Measurements from ENCODE around the gene GNAI2. TPM values are rescaled to one million over a fixed set of nuclear protein-coding genes. Genes with fewer than 3 reads are reported as not detected.

Gene GNAI2
- total RNA-seq: 597 and 651 TPM in 2 replicates

DNA sequence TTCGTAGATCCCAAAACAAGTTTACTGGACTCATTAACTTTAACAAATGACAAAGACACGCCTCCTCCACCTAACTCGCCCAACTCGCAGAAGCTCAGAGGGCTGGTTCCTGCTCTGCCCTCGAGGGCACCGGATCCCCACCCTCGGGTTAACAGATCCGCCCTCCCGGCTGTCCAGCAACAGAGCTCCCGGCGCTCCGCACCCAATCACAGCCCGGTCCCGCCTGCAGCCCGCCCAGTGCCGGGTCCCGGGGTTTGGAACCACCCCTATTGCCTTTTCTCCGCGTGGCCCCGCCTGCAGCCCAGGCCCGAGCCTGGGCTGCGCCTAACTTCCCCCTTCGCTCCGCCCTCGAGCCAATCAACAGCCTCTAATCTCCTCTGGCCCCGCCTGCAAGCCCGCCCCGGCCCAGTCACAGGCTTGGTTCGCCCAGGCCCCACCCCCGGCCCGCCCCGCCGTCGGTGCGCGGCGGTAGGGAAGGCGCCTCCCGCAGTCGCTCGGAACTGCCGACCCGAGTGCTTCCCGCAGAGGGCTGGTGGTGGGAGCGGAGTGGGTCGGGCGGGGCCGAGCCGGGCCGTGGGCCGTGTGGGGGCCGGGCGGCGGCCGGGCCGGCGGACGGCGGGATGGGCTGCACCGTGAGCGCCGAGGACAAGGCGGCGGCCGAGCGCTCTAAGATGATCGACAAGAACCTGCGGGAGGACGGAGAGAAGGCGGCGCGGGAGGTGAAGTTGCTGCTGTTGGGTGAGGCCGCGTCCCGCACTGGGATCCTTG is at the start of gene GNAI2:
GNAI2 (plus strand) TSS at position 489 of the 768 bp plus-strand sequence; CDS start at position 621, 132 bp downstream.
- DNase-seq (ENCODE audit: low read depth, low spot score): peak; percentile 94

DNA sequence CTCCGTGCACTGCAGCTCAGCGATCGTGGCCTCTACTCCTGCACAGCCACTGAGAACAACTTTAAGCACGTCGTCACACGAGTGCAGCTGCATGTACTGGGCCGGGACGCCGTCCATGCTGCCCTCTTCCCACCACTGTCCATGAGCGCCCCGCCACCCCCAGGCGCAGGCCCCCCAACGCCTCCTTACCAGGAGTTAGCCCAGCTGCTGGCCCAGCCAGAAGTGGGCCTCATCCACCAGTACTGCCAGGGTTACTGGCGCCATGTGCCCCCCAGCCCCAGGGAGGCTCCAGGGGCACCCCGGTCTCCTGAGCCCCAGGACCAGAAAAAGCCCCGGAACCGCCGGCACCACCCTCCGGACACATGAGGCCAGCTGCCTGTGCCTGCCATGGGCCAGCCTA is 48.3 kb upstream of the GNAI2 start:
- no peak for DNase-seq (ENCODE audit: low read depth, low spot score)

- peak; percentile 57 for DNase-seq (ENCODE audit: low read depth, low spot score)
These were observed 46.7 kb upstream of the GNAI2 start for GRCh38 chr3:50189274-50189673.

DNA sequence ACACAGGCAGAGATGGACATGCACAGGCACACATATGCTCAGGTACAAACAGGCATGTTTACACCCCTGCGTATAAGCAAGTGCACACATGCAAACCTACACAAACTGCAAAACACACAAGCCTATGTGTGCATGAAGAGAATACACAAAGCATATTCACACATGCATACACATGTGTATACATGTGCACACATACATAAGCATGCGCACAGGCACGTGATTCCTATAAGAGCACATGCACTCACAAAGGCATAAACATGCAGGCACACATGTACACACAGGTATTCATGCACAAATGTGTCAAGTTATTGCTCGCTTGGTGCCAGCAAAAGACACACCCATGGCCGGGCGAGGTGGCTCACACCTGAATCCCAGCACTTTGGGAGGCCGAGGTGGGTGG is 46.0 kb upstream of the GNAI2 start:
- DNase-seq (ENCODE audit: low read depth, low spot score): no peak

DNA sequence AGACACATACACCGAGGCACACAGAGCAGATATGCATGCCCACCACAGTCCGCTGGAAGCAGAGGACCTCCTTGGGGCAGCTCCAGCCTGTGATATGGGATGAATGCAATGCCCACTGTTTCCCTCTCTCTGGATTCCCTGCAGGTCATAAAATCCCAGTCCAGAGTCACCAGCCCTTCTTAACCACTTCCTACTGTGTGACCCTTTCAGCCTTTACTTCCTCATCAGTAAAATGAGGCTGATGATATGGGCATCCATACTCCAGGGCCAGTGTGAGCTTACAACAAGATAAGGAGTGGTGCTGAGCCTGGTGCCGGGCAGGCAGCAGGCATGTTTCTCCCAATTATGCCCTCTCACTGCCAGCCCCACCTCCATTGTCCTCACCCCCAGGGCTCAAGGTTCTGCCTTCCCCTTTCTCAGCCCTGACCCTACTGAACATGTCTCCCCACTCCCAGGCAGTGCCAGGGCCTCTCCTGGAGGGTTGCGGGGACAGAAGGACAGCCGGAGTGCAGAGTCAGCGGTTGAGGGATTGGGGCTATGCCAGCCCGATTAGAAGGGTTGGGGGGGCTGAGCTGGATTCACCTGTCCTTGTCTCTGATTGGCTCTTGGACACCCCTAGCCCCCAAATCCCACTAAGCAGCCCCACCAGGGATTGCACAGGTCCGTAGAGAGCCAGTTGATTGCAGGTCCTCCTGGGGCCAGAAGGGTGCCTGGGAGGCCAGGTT is 44.9 kb upstream of the GNAI2 start, which contains the start of gene GNAT1:
GNAT1 (plus strand) TSS at position 675 of the 725 bp plus-strand sequence. CDS start 116 bp downstream, outside the sequence.
- DNase-seq (ENCODE audit: low read depth, low spot score): no peak

- no peak for DNase-seq (ENCODE audit: low read depth, low spot score)
These were observed 43.9 kb upstream of the GNAI2 start for GRCh38 chr3:50192124-50192523.

DNA sequence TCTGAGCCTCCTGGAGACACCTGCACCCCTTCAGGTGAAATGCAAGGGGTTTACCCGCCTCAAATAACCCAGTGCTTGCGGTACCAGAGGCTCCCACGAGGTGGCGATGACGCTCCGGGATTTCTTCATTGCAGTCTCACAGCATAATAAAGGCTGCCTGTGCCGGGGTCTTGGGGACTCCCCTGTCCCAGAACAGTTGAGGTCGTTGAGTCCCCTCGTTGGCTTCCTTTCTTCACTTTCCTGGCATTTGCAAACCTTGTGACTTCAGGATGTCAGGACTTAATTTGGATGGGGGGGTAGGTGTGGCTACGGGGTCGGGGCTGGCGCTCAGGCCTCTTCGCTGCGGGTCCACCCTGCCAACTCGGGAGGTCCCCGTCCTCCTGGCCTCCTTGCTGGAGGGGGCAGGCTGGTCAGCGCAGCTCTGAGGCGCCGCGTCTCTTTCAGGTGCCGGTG is 43.3 kb upstream of the GNAI2 start:
- DNase-seq (ENCODE audit: low read depth, low spot score): no peak

- DNase-seq (ENCODE audit: low read depth, low spot score): no peak
These were observed 42.7 kb upstream of the GNAI2 start for GRCh38 chr3:50193286-50193685.

GRCh38 chr3:50193746-50194127 is 42.3 kb upstream of the GNAI2 start:
- DNase-seq (ENCODE audit: low read depth, low spot score): no peak

DNA sequence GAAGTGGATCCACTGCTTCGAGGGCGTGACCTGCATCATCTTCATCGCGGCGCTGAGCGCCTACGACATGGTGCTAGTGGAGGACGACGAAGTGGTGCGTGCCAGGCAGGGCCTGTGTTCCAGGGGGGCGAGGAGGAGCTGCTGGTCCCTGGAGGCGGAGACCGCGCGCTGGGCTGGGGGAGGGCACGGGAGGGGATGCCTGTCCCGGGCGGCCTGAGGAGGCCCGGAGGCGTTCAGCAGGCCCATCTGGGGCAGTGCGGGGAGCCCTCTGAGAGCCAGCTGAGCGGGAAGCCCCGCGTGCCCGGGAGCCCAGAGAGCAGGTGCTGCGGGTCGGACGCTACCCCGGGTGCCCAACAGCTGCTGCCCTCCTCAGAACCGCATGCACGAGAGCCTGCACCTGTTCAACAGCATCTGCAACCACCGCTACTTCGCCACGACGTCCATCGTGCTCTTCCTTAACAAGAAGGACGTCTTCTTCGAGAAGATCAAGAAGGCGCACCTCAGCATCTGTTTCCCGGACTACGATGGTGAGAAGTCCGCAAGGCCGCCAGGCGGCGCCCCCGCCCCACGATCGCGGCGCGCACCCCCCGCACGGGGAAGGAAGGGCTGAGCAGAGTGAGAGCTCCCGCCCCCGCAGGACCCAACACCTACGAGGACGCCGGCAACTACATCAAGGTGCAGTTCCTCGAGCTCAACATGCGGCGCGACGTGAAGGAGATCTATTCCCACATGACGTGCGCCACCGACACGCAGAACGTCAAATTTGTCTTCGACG is 41.7 kb upstream of the GNAI2 start:
- DNase-seq (ENCODE audit: low read depth, low spot score): no peak

- no peak for DNase-seq (ENCODE audit: low read depth, low spot score)
These were observed 41.0 kb upstream of the GNAI2 start for GRCh38 chr3:50194903-50195500.

GRCh38 chr3:50195501-50196252 is 40.3 kb upstream of the GNAI2 start:
- no peak for DNase-seq (ENCODE audit: low read depth, low spot score)

GRCh38 chr3:50196253-50196801 is 39.7 kb upstream of the GNAI2 start:
- no peak for DNase-seq (ENCODE audit: low read depth, low spot score)

DNA sequence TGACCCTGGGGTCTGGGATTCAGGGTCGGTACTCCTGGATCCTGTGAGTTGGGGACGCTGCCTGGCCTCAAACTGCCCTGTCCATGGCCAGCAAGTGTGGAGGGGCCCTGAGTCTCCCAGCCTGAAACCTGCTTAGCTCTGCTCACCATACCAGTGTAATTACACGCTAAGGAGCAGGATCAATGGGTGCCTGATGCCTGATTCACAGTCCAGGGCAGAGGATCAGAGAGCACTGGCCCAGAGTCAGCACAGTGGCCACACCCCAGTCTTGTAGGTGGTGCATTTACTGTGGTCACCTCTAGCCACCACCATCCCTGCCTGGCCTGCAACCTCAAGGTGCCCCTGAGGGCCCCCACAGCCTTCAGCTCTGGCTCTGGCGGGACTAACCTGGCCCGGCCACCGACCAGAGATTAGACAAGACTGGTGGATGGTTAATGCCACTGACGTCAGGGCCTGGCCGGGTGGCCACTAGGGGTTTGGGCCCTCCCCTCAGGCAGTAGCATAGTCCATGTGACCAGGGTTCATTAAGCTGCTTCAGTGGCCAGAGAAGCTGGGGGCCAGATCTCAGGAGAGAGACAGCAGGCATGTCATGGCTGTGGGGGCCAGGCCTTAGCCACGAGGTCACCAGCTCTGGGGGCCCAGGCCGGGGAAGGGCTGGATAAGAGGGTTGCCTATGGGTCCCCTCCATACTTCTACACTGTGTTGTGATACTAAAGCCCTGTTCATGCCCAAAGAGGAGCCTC is 34.3 kb upstream of the GNAI2 start:
- DNase-seq (ENCODE audit: low read depth, low spot score): no peak

- no peak for DNase-seq (ENCODE audit: low read depth, low spot score)
These were observed 33.5 kb upstream of the GNAI2 start for GRCh38 chr3:50202353-50203112.

DNA sequence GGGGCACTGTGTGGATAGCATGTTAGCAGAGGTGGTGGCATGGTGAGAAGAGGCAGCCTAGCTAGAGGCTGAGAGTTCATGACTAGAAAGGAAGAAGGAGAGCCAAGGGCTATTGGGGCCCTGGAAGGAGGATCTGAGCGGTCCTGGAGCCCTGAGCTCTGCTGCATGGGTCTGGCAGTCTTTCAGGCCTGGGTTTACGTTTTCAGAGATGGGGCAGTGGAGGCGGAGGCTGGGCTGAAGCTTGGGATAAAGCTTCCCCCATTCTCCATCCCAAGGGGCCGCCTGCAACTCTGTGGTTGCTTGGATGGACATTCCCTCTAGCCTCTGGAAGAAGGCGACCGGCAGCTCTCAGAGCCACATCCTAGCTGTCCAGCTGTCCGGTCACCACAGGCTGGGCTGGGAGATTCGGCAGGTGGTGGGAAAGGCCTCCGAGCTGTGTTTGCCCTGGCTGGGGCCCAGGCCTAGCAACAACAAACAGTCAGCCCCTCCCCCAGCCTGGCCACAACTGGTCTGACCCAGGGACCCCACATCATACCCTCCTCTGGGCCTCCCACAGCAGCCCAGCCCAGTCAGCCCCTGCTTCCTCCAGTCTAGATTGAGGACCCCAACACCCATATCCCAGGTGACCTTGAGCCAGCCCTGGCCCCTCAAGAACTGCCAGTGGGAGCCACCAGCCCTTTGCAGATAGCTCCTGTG is 32.7 kb upstream of the GNAI2 start:
- DNase-seq (ENCODE audit: low read depth, low spot score): no peak

DNA sequence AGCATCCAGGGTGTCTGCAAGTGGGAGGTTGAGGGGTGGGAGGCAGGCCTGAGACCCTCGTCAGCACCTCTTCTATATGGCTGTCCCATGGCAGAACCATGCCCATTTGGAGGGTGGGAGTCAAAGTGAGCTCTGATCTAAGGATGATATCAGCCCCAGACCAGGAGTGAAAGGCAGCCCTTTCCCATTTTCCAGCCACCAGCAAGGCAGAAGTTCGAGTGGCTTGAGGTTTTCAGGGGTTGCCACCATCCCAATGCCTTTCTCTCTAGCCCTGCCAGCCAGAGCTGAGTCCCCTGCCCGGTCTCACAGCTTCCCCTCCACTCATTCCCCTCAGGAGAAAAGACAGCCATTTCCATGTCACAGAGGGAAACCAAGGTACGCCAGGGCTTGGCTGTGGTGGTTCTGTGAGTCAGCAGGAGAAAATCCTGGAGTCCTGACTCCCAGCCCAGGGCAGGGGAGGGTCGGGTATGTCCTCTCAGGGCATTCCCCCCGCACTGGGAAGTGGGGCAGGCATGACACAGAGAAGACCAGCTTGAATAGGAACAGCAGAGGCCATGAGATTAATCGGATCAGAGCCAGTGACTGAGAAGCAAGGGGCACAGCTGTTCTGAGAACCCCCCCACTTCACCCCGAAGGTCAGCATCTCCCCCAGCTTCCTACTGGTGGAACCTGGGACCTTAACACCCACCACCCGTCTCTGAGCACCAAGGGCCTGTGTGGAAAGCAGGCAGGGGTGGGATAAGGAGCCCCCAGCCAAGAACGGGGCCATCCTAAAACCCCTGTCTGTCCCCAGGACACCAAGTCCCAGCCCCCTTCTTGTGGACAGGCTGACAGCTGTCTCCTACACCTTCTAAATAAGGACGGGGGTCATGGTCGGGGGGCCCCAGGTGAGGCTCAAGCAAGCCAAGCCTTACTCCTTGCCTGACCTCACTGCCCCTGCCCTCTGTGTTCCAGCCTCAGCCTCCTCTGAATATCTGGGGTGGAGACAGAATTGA is 31.9 kb upstream of the GNAI2 start:
- no peak for DNase-seq (ENCODE audit: low read depth, low spot score)
